ENCODE measurements around the gene IFT172. TPM values are rescaled to one million over a fixed set of nuclear protein-coding genes. Genes with fewer than 3 reads are reported as not detected.
"Not testable (repeated sequence)": the region's sequence is repeated elsewhere in the genome, so short reads cannot be mapped to it uniquely, and the experiment has no call there.

The IFT172 gene
- total RNA-seq, 1 experiment from 2014 or later = 9.1 TPM

DNA sequence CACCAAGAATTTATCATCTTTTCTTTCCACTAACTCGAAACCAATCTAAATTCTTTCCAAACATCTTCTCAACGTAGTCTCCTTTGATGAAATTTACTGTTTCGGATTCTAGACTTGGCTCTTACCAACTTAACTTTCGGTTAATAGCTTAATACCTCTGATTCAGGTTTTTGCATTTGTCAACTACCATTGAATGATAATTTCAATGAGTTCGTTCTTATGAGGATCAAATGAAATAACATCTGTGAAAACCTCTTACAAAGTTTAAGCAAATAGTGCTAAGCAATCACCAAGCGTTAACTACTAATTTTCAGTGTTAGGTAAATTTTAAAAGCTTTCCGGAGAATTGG is 61.7 kb downstream of the IFT172 start:
- no peak for DNase-seq (ENCODE audit: low read depth)

GRCh38 chr2:27425039-27425438 is 64.5 kb downstream of the IFT172 start:
- DNase-seq (ENCODE audit: low read depth) = not testable (repeated sequence)

DNA sequence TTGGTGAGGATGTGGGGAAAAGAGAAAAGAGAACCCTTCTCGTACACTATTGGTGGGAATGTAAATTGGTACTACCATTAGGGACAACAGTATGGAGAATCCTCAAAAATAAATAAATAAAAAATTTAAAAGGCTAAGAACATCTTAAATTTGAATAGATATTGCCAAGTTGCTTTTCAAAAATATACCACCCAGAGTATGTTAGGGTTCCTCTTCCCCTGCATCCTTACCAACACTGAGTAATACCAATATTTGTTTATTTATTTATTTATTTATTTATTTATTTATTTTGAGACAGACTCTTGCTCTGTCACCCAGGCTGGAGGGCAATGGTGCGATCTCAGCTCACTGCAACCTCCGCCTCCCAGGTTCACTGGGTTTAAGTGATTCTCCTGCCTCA is 66.6 kb downstream of the IFT172 start:
- no peak for DNase-seq (ENCODE audit: low read depth)

- DNase-seq (ENCODE audit: low read depth) = no peak
These were observed 67.8 kb downstream of the IFT172 start for GRCh38 chr2:27421660-27422250.

- no peak for DNase-seq (ENCODE audit: low read depth)
These were observed 68.5 kb downstream of the IFT172 start for GRCh38 chr2:27420996-27421395.

GRCh38 chr2:27416151-27416550 is 73.4 kb downstream of the IFT172 start:
- no peak for DNase-seq (ENCODE audit: low read depth)

- no peak for DNase-seq (ENCODE audit: low read depth)
These were observed 77.0 kb downstream of the IFT172 start for GRCh38 chr2:27412419-27413152.

DNA sequence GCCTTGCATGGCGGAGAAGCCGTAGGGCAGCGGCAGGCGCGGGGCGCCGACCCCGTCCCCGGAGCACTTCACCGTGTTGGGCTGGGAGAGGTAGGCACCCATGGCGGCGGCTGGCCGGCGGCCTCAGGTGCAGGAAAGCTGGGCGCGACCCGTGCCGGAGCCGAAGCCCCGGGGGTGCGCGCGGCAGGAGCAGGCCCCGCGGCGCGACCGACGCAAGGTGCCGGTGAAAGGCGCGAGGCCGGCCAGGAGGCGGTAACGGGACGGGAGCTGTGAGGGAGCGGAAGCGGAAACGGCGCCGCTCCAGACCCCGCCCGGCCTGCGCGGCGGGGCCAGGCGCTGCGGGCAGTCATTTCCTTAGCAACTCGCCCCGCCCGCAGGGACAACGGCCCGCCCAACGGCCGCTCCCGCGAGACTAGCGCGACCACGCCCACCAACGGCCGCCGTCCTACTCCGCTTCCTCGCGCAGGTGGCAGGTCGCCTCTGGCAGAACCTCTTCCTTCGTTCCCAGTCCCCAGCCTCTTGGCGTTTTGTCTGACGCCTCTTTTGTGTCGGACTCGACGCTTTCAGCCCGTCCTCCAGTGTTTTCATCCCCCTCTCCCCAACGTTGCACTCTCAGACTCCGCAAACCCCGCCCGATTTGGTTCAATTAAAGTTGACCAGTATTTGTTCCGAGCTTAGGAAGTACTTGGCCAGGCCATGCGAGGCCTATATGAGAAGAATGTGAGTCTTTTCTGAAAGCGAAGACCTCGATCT is 80.0 kb downstream of the IFT172 start, which contains the start of gene PPM1G:
Gene PPM1G (minus strand): TSS at position 271 of the 753 bp plus-strand sequence. CDS start 169 bp downstream, at position 102.
- peak; percentile 94 for DNase-seq (ENCODE audit: low read depth)

DNA sequence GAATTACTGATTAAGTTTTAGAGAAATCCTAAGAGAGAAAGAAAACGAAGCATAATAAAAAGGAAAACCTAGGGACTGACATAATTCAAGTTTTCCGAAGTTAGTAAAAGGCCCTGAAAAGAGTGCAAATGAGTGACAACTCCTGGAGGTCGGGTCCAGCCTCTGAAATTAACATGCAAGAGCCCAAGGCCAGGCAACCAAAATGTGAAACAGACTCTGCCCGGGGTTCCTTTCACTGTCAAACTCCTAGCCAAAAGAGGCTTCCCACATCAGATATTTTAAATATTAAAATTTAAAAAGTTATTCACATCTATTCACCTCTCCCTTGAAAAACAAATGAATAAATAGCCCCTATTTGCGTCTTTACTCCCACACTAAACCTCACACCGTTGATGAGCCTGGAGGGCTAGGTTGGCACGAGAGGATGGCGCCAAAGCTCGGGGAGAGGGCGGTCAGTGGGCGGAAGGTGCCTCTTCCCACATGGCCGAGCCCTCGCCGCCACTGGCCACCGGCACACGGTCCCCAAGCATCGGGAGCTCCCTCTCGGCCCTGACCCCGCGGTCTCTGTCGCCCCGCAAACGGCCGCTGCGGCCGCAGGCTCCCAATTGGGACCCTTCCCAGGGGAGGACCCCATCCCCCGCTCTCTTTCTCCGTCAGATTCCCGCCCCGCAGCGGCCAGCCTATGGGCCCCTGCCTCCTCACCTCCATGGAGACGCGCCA is 80.8 kb downstream of the IFT172 start:
- no peak for DNase-seq (ENCODE audit: low read depth)

- peak; percentile 53 for DNase-seq (ENCODE audit: low read depth)
These were observed 81.6 kb downstream of the IFT172 start for GRCh38 chr2:27407798-27408491.

GRCh38 chr2:27400348-27401135 is 89.0 kb downstream of the IFT172 start:
- no peak for DNase-seq (ENCODE audit: low read depth)

DNA sequence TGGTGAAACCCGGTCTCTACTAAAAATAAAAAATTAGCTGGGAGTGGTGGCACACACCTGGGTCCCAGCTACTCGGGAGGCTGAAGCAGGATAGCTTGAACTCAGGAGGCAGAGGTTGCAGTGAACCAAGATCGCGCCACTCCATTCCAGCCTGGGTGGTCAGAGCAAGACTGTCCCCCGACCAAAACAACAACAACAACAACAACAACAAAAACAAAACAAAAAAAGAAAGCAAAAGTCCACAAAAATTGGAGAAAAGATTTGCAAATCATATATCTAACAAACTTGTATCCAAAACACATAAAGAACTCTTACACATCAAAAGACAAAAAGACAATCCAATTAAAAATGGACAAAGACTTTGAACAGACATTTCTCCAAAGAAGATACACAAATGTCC is 90.6 kb downstream of the IFT172 start:
- DNase-seq (ENCODE audit: low read depth) = no peak

Small RNA genes lying within 50 kb of the gene (small RNA-seq; reads per million reads assigned to genes)
- gene RNU6-986P = not detected

Other genes with a start within 250 kb of the IFT172 start
- gene SLC30A3, start 226.7 kb downstream of the IFT172 start, total RNA-seq (2014; rRNA removed; shearing (Covaris generic)) = 5.0 and 13.5 TPM in 2 replicates
- not detected in 2 replicates for gene DNAJC5G, start 214.3 kb downstream of the IFT172 start, total RNA-seq (2014; rRNA removed; shearing (Covaris generic))
- 0.13 and 1.2 TPM in 2 replicates for gene TRIM54, start 207.3 kb downstream of the IFT172 start, total RNA-seq (2014; rRNA removed; shearing (Covaris generic))
- 9.3 and 12.6 TPM in 2 replicates for gene UCN, start 181.3 kb downstream of the IFT172 start, total RNA-seq (2014; rRNA removed; shearing (Covaris generic))
- gene MPV17, start 166.6 kb downstream of the IFT172 start, total RNA-seq (2014; rRNA removed; shearing (Covaris generic)) = 80.7 and 81.5 TPM in 2 replicates
- 52.9 and 72.5 TPM in 2 replicates for gene GTF3C2, start 133.0 kb downstream of the IFT172 start, total RNA-seq (2014; rRNA removed; shearing (Covaris generic))
- gene EIF2B4, start 119.4 kb downstream of the IFT172 start, total RNA-seq (2014; rRNA removed; shearing (Covaris generic)) = 29.8 and 42.1 TPM in 2 replicates
- 122 and 140 TPM in 2 replicates for gene SNX17, start 119.1 kb downstream of the IFT172 start, total RNA-seq (2014; rRNA removed; shearing (Covaris generic))
- gene ZNF513, start 109.0 kb downstream of the IFT172 start, total RNA-seq (2014; rRNA removed; shearing (Covaris generic)) = 2.4 and 3.1 TPM in 2 replicates
- 208 and 219 TPM in 2 replicates for gene PPM1G, start 80.2 kb downstream of the IFT172 start, total RNA-seq (2014; rRNA removed; shearing (Covaris generic))
- gene NRBP1, start 61.1 kb downstream of the IFT172 start, total RNA-seq (2014; rRNA removed; shearing (Covaris generic)) = 55.7 and 64.2 TPM in 2 replicates
- 0.34 and 0.50 TPM in 2 replicates for gene KRTCAP3, start 47.4 kb downstream of the IFT172 start, total RNA-seq (2014; rRNA removed; shearing (Covaris generic))
- gene FNDC4, start 5.5 kb upstream of the IFT172 start, total RNA-seq (2014; rRNA removed; shearing (Covaris generic)) = 0.88 and 1.2 TPM in 2 replicates
- gene GCKR, start 7.1 kb upstream of the IFT172 start, total RNA-seq (2014; rRNA removed; shearing (Covaris generic)) = not detected in 2 replicates
- gene ZNF512, start 93.3 kb upstream of the IFT172 start, total RNA-seq (2014; rRNA removed; shearing (Covaris generic)) = 25.2 and 26.7 TPM in 2 replicates
- 0.88 and 1.2 TPM in 2 replicates for gene CCDC121, start 139.3 kb upstream of the IFT172 start, total RNA-seq (2014; rRNA removed; shearing (Covaris generic))
- 42.3 and 52.9 TPM in 2 replicates for gene GPN1, start 139.3 kb upstream of the IFT172 start, total RNA-seq (2014; rRNA removed; shearing (Covaris generic))
- 21.3 and 23.8 TPM in 2 replicates for gene SUPT7L, start 173.9 kb upstream of the IFT172 start, total RNA-seq (2014; rRNA removed; shearing (Covaris generic))
- gene SLC4A1AP, start 174.1 kb upstream of the IFT172 start, total RNA-seq (2014; rRNA removed; shearing (Covaris generic)) = 22.6 and 26.1 TPM in 2 replicates